HG03565 (cell line): Measurements from ENCODE around the gene SLC8A1.

Experiments
- ATAC-seq: cut with Tn5 transposase; IDR thresholded peaks from one replicate; pipeline ENCODE4 v1.9.1; 2021; ENCODE audit warnings: mild to moderate bottlenecking, moderate library complexity; ENCODE audit not compliant: unreplicated experiment

The SLC8A1 gene

GRCh38 chr2:40358783-40359182, 93.1 kb downstream of the SLC8A1 start:
- ATAC-seq: no peak

DNA sequence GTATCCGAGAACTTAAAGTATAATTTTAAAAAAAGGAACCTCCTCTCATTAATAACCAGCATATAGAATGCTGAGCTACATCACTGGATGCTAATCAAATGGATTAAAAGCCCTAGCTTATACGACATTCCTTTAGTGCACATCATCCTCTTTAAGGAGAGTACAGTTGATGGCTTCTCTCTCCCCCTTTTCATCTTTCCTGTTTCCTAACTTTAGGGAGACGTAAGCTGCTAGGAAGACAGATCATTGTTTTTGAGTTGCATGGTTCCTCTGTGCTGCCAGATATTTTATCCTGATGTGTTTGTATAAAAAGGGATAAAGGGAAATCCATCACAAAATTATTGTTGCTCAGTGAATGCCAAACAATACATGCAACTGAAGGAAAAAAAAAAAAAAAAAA, 94.2 kb downstream of the SLC8A1 start:
- no peak for ATAC-seq

- no peak for ATAC-seq
Measured at GRCh38 chr2:40355451-40355850, 96.4 kb downstream of the SLC8A1 start.

DNA sequence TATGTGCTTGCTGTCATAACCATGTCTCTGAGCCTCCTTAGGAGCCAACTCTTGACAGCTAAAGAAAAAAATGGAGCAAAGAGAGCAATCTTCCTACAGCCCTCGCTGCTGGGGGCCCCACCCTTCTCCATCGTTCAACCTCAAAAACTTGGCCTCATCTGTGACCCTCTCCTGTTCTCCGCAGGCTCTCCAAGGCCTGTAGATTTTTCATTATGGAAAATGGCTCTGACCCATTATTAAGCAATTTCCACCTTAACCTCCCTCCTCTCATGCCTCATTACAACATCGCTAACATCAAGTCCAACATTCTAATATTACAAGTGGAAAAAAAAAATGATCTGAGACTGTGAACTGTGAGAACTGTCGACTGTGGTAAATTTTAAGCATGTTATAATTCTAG, 98.7 kb downstream of the SLC8A1 start:
- ATAC-seq: no peak

DNA sequence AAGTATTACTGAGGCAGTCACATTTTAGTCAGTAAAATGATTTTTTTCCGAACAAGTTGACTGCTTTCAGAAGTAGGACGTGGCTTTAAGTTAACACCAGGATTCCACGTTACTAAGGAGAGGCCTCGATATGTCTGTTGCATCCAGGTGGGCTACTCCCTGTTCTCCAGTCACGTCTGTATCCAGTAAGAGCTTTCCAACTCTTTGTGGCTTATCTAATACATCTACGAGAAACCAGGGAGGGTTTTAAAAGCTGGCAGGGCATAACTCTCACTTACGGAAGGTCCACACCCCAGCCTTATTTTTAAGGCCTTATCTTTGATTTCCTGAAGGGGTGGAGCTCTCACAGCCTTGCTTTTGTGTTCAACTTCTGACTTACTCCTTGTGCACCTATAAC, 99.2 kb downstream of the SLC8A1 start:
- ATAC-seq: no peak

DNA sequence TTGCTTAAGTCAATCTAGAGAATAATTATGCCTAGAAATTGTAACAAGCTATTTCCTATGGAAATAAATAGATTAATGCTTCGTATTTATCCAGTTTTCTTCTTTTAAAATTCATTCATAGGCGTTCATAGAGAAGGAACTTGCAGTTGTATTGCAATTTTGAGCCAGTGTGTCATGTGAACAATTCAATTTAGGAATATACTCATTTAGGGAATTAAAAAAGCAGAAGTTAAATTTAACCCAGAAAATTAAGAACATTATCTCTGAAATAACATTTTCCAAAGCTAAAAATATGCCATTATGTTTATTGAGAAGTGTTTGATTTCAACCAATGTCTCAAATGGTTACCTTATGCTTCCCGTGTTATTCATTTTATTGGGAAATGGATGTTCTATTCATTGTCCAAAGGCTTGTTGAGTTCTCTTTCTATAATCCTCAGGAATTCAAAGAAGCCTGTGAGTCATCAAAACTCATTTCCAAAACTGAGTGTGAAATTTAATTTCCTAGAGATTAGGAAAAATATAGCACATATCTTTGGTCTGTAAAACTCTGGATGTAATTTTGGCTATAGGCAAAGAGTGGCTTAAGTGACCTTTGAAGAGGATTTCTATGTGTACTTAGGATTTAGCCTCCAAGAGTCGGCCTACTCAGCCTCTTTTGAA, 99.7 kb downstream of the SLC8A1 start:
- no peak for ATAC-seq

DNA sequence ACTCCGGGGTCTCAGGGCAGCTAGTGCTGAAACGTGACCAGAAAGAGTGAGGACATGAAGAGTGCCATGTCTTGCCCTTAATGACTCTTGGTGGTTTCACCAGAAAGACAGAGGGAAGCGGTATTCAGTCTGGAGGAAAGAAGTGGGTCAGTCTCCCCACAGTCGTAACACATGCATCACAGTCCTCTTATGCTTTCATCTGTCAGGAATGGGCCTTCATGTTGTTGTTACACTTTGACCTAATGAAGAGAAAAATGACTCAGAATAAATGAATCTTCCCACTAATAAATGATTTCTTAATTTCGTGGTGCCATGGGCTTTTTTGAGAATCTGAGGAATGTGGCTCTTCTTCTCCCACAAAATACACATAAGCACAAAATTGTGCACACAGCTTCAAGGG, 103.2 kb downstream of the SLC8A1 start:
- no peak for ATAC-seq

DNA sequence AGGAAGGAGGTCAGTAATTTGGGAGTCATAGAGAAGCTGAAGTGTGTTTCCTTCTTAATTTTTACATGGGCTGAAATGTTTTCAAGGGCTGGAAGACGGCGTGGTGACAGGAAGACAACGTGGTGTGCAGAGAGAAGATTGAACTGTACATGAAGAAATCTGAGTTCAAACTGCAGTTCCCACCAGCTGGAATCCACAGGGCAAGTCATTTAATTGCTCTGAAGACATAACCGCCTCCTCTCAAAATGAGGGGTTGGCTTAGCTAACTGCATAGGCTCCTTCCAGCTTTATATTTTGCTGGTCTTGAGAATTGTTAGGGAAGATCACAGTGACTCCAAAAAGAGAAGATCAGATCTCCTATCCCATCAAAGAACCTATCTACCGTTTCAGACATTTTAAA, 103.9 kb downstream of the SLC8A1 start:
- no peak for ATAC-seq

- peak; percentile 73 for ATAC-seq
Measured at GRCh38 chr2:40346535-40347354, 105.1 kb downstream of the SLC8A1 start.

- no peak for ATAC-seq
Measured at GRCh38 chr2:40344364-40344763, 107.5 kb downstream of the SLC8A1 start.

DNA sequence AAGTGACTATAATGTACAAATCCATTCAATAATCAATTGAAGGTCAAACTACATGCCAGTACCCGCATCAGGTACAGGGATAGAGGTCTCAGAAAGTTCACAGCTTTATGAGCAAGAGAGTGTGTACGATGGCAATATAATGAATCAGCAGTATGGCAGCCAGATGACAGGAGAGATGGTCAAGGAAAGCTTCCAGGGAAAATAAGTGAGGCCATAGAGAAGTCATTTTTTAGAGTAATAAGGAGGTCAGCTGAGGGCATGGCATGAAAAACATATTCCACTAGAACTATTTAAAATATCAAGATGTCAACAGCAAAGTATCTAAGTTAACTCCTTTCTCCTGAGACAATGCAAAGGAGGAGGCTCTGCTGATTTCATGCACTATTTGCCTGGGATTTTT, 108.0 kb downstream of the SLC8A1 start:
- ATAC-seq: no peak

DNA sequence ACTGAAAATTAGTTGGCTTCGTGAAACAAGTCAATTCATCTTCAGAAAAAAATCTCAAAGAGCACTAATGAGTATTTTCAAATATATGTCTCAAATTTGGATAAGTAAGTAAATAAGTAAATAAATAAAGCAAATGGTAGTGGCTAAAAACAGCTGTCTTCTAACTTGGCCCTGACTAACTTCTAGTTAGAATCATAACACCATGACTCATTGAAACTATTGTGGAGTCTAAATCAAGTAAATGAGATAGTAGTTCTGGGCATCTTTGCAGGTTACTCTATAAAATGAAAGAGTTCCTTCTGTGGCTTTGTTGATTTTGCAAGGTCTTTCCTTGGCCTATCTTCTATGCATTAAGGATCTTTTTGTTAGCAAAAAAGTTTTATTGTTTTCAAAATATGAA, 110.7 kb downstream of the SLC8A1 start:
- no peak for ATAC-seq

DNA sequence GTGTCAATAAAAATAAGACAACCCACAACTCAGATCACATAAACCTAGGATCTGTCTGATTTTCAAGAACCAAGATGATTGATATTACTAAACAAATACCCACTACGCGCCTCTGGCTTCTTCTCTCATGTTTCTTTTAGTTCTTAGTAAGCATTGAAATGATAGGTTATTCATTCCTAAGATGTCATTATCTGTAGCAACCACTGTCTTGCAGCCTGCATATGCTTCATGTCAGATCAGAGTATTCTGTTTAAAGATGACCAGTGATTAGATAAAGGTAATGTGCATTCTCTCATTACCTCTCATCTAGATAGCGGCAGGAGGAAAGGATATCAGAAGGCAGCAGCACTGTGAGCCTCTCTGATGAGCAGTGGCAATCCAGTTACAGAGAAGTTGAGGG, 112.9 kb downstream of the SLC8A1 start:
- no peak for ATAC-seq

DNA sequence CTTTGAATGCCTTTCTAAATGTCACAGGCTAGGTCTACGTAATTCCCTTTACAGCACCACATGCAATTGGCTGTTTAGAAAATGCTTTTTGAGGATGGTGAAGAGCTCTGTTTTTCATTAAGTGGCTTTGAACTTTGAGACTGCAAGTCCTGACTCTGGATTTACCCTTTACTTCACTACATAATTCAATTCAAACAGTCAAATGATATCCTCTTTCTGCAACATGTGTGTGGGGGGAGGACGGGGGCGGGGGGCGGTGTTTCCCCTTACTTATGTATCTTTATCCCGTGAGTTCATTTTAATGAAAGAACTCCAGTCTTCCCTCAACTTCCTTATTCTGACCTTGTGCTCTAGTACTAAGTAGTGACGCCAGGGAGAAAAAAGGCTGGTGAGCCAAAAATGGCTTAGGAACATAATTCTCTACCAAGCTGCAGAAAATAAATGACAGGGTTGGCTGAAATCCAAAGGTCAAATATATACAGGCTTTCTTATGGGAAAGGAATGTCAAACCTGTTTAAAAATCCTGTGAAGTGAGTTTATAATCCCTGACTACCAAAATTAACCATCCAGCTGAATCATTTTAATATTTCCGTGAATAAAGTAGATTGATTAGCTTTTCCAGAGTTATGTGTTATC, 119.6 kb downstream of the SLC8A1 start:
- ATAC-seq: no peak

- ATAC-seq: no peak
Measured at GRCh38 chr2:40330096-40330495, 121.8 kb downstream of the SLC8A1 start.

- no peak for ATAC-seq
Measured at GRCh38 chr2:40329739-40330030, 122.2 kb downstream of the SLC8A1 start.

DNA sequence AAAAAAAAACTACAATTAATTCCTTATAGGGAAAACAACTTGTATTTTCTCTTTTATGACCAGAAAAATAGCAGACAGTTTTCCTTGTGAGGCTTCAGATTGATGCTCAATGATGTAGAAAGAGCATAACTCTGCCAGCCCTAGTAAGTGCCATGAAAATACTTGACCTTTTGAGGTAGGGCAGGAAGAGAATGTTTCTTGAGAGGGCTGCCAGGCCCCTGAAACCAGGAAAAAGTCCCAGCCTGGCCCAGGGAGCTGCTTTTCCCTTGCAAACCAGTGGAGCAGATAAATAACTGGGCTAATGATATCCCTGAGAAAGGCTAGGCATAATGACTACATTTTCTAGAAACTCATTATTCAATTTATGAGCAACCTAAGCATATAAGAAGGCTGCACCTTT, 126.8 kb downstream of the SLC8A1 start:
- ATAC-seq: no peak

DNA sequence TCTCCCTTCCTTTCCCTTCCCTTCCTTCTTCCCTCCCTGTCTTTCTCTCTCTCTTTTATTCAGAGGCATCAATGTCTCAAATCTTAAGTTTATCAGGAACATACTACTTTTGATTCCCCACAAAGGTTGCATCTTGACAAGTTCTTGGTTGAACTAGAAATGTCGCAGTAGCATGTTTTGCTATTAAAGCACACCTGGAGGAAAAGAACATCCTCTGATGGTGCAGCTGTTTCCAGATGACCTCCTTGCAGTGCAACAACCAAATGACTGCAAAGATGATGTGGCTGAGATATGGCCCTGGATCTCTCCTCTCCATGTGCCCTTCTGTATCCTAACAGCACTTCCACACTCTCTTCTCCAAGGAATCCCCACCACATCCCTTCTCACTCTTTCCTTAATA, 127.2 kb downstream of the SLC8A1 start:
- ATAC-seq: no peak

DNA sequence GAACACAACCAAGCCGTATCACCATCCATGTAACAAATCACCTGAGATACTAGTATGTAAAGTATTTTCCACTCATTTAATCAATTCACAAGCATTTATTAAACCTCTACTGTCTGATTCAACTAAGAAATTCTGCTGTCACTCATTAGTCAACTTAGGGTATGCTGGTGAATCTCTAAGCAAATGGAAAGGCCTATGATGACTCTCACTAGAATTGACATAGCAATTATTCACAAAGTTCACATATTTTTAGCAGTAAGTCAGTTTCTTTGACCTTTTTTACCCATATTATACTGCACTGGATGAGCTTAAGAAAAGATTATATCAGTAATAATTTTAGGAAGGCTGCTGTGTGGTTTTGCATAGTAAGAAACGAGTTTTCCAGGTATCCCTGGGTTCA, 130.1 kb downstream of the SLC8A1 start:
- ATAC-seq: no peak

DNA sequence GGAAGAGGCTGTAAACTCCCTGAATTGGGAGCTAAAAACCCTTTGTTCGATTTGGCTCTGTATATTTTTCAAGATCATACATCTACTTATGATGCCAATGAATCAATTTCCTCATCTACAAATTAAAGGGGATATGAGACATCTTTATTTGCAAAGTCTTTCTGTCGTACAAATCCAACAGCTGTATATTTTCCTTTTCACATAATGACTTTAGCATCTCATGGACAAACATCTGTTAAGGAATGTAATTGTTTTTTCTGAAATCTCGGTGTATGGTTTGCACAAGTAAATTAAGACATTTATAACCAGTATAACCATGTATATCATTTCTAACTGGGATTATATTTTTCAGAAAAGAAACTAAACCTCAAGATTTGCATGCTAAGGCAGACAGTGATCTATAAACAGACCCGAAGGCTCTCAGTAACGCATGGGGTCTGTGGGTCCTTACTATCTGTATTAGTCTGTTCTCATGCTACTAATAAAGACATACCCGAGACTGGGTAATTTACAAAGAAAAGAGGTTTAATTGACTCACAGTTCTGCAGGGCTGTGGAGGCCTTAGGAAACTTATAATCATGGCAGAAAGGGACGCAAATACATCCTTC, 130.8 kb downstream of the SLC8A1 start:
- peak; percentile 76 for ATAC-seq

GRCh38 chr2:40318921-40319320, 133.0 kb downstream of the SLC8A1 start:
- no peak for ATAC-seq

DNA sequence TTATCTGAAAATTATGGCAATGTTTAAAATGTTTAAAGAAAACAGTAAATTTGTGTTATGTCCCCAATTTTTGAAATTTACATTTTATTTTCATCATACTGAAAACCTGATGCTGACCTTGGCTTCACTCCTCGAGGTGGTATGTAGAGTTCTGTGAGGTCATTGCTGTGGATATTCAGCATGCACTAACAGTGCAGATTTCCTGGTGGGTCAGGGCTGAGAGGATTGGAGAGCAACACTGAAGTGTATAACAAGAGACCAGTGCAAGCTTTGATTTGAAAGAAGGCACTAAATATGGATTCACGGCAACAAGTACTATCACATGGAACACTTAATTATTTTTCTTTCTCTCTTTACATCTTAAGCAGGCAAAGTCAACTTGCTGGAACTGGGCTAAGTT, 134.1 kb downstream of the SLC8A1 start:
- no peak for ATAC-seq
